Nephron (organoid): Measurements from ENCODE around the gene CNTNAP2.
"Not testable (repeated sequence)": the region's sequence is repeated elsewhere in the genome, so short reads cannot be mapped to it uniquely, and the experiment has no call there.

Experiments
- H3K27ac Mint-ChIP-seq, 3 experiments: 2 replicates each; pipeline ENCODE4 v1.8.0; 2020; ENCODE audit warnings: mixed read lengths in 3 of 3, mild to moderate bottlenecking in 2 of 3, moderate library complexity in 1 of 3
- H3K27me3 Mint-ChIP-seq: 2 replicates; pipeline ENCODE4 v1.8.0; 2021; ENCODE audit warnings: low read depth, mild to moderate bottlenecking, moderate library complexity, mixed read lengths
- H3K36me3 Mint-ChIP-seq: 2 replicates; pipeline ENCODE4 v1.8.0; 2020; ENCODE audit warnings: low read depth, mixed read lengths
- H3K4me1 Mint-ChIP-seq: 2 replicates; pipeline ENCODE4 v1.8.0; 2020; ENCODE audit warnings: mixed read lengths
- H3K4me3 Mint-ChIP-seq, 3 experiments: 2 replicates each; pipeline ENCODE4 v1.8.0; 2020; ENCODE audit warnings: mild to moderate bottlenecking in 3 of 3, mixed read lengths in 3 of 3, moderate library complexity in 2 of 3
- H3K9me3 Mint-ChIP-seq: 2 replicates; pipeline ENCODE4 v1.8.0; 2020; ENCODE audit warnings: mixed read lengths
- CTCF ChIP-seq, 3 experiments: fragments of 200-600 bp; sonication (generic); IDR thresholded peaks; one replicate each; pipeline ENCODE4 v1.5.0; 2021; ENCODE audit warnings: antibody characterized with exemption in 3 of 3; ENCODE audit not compliant: unreplicated experiment in 3 of 3

The CNTNAP2 gene

GRCh38 chr7:148058753-148059152 is 1942.2 kb downstream of the CNTNAP2 start:
- no peak overlapping the region for H3K27ac Mint-ChIP-seq
- no peaks in the 10 kb centered on the region for H3K4me1 Mint-ChIP-seq
- no peak overlapping the region for H3K4me3 Mint-ChIP-seq
- H3K36me3 Mint-ChIP-seq, result no peaks in the 10 kb centered on the region
- no peaks in the 10 kb centered on the region for H3K27me3 Mint-ChIP-seq
- no peak for TF ChIP-seq CTCF (IDR thresholded peaks at IDR 0.05; ENCODE audit: unreplicated experiment in 3 of 3)
- H3K9me3 Mint-ChIP-seq, result peaks cover 13% of the 10 kb centered on the region

GRCh38 chr7:148060724-148061123 is 1944.1 kb downstream of the CNTNAP2 start:
- Mint-ChIP-seq H3K4me1 (no peaks in the 10 kb centered on the region), H3K4me3 (no peak overlapping the region), H3K27ac (no peak overlapping the region), H3K36me3 (no peaks in the 10 kb centered on the region), H3K9me3 (peaks cover 31% of the 10 kb centered on the region), H3K27me3 (no peaks in the 10 kb centered on the region)
- TF ChIP-seq CTCF (IDR thresholded peaks at IDR 0.05; ENCODE audit: unreplicated experiment in 3 of 3), result no peak

DNA sequence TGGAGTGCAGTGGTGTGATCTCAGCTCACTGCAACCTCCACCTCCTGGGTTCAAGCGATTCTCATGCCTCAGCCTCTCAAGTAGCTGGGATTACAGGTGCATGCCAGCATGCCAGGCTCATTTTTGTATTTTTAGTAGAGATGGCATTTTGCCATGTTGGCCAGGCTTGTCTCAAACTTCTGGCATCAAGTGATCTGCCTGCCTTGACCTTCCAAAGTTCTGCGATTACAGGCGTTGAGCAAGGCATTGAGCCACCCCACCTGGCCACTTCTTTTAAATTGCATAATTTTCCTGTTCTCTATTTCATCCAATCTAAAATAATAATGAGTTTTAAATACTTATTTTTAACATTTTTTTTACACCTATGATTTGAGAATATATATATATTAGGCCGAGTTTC is 1961.5 kb downstream of the CNTNAP2 start:
- peaks cover 25% of the 10 kb centered on the region for H3K4me1 Mint-ChIP-seq
- H3K9me3 Mint-ChIP-seq, H3K27me3 Mint-ChIP-seq, H3K27ac Mint-ChIP-seq, H3K4me3 Mint-ChIP-seq, H3K36me3 Mint-ChIP-seq: not testable (repeated sequence)

DNA sequence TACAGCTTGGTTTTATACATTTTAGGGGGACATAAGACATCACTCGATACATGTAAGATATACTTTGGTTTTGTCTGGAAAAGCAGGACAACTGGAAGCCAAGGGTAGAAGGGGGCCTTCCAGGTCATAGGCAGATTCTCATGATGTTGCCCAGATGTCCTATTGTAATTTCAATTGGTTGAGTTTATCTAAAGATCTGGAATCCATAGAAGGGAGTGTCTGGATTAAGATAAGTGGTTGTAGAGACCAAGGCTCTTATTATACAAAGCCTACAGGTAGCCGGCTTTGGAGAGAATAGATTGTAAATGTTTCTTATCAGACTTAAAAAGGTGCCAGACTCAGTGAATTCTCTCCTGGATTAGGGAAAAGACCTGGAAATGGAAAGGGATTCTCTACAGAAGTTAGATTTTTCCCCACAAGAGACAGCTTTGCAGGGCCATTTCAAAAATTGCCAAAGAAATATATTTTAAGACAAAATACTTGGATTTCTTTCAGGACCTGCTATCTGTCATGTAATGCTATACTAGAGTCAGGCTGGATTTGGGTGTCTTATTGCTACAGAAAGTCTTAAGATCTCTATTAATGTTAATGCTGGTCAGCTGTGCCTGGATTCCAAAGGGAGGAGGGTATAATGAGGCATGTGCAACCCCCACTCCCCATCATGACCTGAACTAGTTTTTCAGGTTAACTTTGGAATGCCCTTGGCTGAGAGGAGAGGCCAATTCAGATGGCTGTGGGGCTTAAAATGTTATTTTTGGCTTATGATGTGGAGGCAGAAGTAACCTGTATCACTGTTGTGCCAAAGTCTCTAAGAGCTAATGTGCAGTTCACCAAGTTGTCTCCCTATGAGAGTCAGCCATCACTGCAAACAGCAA is 1962.8 kb downstream of the CNTNAP2 start:
- Mint-ChIP-seq H3K9me3 (peaks cover 9% of the 10 kb centered on the region), H3K27ac (peak overlapping the region in 2 of 3 experiments; percentile 39 to 53), H3K36me3 (no peaks in the 10 kb centered on the region), H3K4me1 (peaks cover 37% of the 10 kb centered on the region), H3K27me3 (peaks cover 3% of the 10 kb centered on the region), H3K4me3 (no peak overlapping the region)
- TF ChIP-seq CTCF (IDR thresholded peaks at IDR 0.05; ENCODE audit: unreplicated experiment in 3 of 3), result no peak

DNA sequence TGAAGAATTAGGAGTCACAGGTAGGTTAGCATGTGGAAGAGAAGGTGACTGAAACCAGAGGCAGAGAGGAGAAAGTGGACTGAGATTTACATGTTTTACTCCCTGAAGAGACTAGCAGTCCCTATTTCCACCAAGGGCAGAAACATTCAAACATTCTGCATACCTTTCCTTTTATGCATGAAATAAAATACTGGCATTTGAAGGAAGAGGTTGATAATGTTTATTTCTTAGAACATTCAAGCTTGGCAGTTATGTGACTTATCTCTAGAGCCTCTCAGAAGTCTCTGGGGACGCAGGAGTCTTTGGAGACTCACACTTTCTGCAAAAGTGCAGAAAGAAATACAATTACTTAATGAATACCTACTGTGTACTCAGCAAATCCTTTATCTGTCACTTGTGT is 1966.8 kb downstream of the CNTNAP2 start:
- Mint-ChIP-seq H3K27ac (peak overlapping the region in 2 of 3 experiments; percentile 36 to 77), H3K4me3 (no peak overlapping the region), H3K4me1 (peaks cover 34% of the 10 kb centered on the region), H3K9me3 (peaks cover 17% of the 10 kb centered on the region), H3K27me3 (peaks cover 3% of the 10 kb centered on the region), H3K36me3 (peaks cover 4% of the 10 kb centered on the region)
- no peak for TF ChIP-seq CTCF (IDR thresholded peaks at IDR 0.05; ENCODE audit: unreplicated experiment in 3 of 3)

DNA sequence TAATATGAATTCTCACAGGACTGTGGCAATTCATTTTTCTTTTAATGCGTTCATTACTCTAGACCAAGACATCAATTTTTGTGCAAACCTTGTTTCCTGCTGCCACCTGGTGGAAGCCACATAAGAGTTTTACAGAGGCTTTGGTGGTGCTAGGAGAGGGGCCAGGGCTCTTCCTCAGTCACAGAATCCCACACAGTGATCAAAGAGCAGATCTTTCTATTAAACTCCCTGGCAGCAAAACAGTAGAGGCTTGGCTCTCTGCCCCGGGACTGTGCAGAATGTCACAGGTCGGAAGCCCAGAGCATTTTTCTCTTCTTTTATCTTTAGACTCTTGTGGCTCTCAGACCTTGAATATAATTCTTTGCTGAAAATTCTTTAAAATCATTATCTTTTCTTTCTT is 1967.5 kb downstream of the CNTNAP2 start:
- H3K27ac Mint-ChIP-seq, result peak overlapping the region; percentile 2 to 77 (median 29)
- H3K27me3 Mint-ChIP-seq, result peaks cover 3% of the 10 kb centered on the region
- TF ChIP-seq CTCF (IDR thresholded peaks at IDR 0.05; ENCODE audit: unreplicated experiment in 3 of 3), result peak; percentile 76 to 88 (median 81)
- peak overlapping the region in 1 of 3 experiments; percentile 21 for H3K4me3 Mint-ChIP-seq
- H3K36me3 Mint-ChIP-seq, result peaks cover 5% of the 10 kb centered on the region
- H3K9me3 Mint-ChIP-seq, result peaks cover 23% of the 10 kb centered on the region
- peaks cover 30% of the 10 kb centered on the region for H3K4me1 Mint-ChIP-seq
